ENCODE results near the gene NUDT8.

- TF ChIP-seq CTCF (conservative IDR thresholded peaks at IDR 0.05) = no peak
- no peak for TF ChIP-seq ZFX (IDR thresholded peaks at IDR 0.05)
Measured at GRCh38 chr11:67612751-67613150, 17.0 kb downstream of the NUDT8 start.

All from C4-2B (cell line).